ENCODE results near the gene ZNF423.

ZNF423 gene

DNA sequence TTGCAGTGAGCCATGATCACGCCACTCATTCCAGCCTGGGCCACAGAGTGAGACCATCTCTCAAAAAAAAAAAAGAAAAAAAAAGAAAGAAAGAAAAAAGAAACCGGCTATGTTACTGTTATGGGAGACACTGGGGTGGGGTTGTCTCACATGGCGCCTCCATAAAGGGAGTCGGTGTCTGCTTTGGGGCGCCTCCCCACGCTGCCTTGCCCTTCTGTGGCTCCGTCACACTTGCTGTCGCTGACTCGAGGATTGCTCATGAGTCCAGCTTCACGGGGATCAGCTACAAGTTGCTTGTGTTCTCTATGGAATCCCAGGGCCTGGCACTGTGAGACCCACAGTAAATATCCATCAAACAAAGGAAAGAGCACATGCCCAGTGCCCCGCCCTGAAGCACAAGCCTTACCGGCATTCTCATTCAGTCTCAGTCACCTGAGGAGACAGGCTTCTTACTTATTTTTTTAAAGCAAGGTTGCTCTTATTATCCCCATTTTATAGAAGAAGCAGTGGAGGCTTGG lies 40.6 kb upstream of the ZNF423 start:
- no peak overlapping the region for H3K9ac ChIP-seq (ENCODE audit: low read depth, low read length)
- TF ChIP-seq, protein P1, sequence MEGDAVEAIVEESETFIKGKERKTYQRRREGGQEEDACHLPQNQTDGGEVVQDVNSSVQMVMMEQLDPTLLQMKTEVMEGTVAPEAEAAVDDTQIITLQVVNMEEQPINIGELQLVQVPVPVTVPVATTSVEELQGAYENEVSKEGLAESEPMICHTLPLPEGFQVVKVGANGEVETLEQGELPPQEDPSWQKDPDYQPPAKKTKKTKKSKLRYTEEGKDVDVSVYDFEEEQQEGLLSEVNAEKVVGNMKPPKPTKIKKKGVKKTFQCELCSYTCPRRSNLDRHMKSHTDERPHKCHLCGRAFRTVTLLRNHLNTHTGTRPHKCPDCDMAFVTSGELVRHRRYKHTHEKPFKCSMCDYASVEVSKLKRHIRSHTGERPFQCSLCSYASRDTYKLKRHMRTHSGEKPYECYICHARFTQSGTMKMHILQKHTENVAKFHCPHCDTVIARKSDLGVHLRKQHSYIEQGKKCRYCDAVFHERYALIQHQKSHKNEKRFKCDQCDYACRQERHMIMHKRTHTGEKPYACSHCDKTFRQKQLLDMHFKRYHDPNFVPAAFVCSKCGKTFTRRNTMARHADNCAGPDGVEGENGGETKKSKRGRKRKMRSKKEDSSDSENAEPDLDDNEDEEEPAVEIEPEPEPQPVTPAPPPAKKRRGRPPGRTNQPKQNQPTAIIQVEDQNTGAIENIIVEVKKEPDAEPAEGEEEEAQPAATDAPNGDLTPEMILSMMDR (IDR thresholded peaks at IDR 0.05; ENCODE audit: borderline replicate concordance, extremely low read depth, low read length, poor library complexity, severe bottlenecking), result no peak
- TF ChIP-seq EZH2 (IDR thresholded peaks at IDR 0.05; ENCODE audit: borderline replicate concordance, low read depth, low read length, severe bottlenecking), result no peak
- no peaks in the 10 kb centered on the region for H3K36me3 ChIP-seq (ENCODE audit: insufficient read depth, low read length)
- DNase-seq, result no peak
- no peaks in the 10 kb centered on the region for H3K4me1 ChIP-seq (ENCODE audit: insufficient read depth, low read length)
- ATAC-seq (ENCODE audit: insufficient read depth, low read depth), result no peak
- H3K79me2 ChIP-seq (ENCODE audit: insufficient read depth, low read length), result no peaks in the 10 kb centered on the region
- no peak overlapping the region for H3K27ac ChIP-seq (ENCODE audit: low read length)
- no peaks in the 10 kb centered on the region for H4K20me1 ChIP-seq (ENCODE audit: insufficient read depth, low read length)
- no peak overlapping the region for H3K4me3 ChIP-seq (ENCODE audit: low read depth in 1 of 2, low read length in 2 of 2)
- H3K9me3 ChIP-seq (ENCODE audit: insufficient read depth, low read length, severe bottlenecking), result no peaks in the 10 kb centered on the region
- no peak overlapping the region for H3K4me2 ChIP-seq (ENCODE audit: insufficient read depth, low read length)
- H3K27me3 ChIP-seq (ENCODE audit: insufficient read depth, low read length, poor library complexity), result peaks cover 16% of the 10 kb centered on the region
- H2AFZ ChIP-seq (ENCODE audit: low read depth, low read length), result no peak overlapping the region

DNA sequence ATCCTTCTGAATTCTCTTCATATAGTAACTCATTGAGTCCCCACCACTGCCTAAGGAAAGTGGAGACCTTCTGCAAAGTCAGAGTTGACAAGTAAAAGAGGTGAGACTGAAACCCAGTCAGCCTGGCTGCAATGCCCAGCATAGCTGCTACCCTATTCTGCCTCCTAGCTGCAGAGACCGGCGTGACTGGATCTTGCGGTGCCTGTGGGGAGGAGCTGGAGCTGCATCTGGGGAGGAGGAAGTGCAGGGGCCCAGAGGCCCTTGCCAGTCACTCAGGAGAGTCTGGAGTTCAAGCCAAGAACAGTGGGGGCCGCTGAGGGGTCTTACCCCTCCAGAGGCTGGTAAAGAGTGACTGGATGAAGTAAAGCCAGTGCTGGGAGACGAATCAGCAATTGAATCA lies 35.0 kb upstream of the ZNF423 start:
- H3K79me2 ChIP-seq (ENCODE audit: insufficient read depth, low read length), result no peaks in the 10 kb centered on the region
- no peak overlapping the region for H3K27ac ChIP-seq (ENCODE audit: low read length)
- H3K36me3 ChIP-seq (ENCODE audit: insufficient read depth, low read length), result no peaks in the 10 kb centered on the region
- no peak overlapping the region for H2AFZ ChIP-seq (ENCODE audit: low read depth, low read length)
- no peak overlapping the region for H3K4me3 ChIP-seq (ENCODE audit: low read depth in 1 of 2, low read length in 2 of 2)
- H3K9ac ChIP-seq (ENCODE audit: low read depth, low read length), result no peak overlapping the region
- H4K20me1 ChIP-seq (ENCODE audit: insufficient read depth, low read length), result no peaks in the 10 kb centered on the region
- H3K4me1 ChIP-seq (ENCODE audit: insufficient read depth, low read length), result no peaks in the 10 kb centered on the region
- H3K9me3 ChIP-seq (ENCODE audit: insufficient read depth, low read length, severe bottlenecking), result no peaks in the 10 kb centered on the region
- H3K4me2 ChIP-seq (ENCODE audit: insufficient read depth, low read length), result no peak overlapping the region
- H3K27me3 ChIP-seq (ENCODE audit: insufficient read depth, low read length, poor library complexity), result peaks cover 12% of the 10 kb centered on the region
- DNase-seq (peak; percentile 61), ATAC-seq (ENCODE audit: insufficient read depth, low read depth) (peak; percentile 86)
- no peak for TF ChIP-seq EZH2 (IDR thresholded peaks at IDR 0.05; ENCODE audit: borderline replicate concordance, low read depth, low read length, severe bottlenecking)
- TF ChIP-seq, protein P1 (IDR thresholded peaks at IDR 0.05; ENCODE audit: borderline replicate concordance, extremely low read depth, low read length, poor library complexity, severe bottlenecking), result peak; percentile 70

DNA sequence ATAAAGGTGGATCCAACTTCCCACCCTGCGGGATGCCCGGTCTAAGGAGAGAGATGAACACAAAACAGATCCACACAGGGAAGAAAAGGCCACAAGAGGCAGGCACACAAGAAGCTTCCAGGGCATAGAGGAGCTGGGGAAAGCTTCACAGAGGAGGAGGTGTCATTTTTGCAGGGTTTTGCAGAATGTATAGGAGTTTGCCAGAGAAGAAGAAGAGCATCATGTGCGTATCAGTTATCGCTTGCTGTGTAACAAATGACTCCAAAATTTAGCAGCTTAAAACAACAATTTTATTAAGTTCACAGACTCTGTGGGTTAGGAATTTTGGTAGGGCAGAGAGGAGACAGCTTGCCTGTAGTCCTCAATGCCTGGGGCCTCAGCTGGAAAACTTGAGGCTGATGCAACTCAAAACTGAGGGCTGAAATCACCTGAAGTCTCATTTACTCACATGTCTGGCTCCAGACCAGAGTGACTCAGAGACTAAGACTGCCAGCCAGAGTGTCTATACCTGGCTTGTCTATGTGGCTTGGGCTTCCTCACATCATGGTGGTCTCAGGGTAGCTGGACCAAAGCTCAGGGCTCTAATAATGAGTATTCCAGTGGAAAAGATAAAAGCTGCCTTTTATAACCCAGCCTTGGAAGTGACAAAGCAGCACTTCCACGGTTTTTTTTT lies 33.9 kb upstream of the ZNF423 start:
- H3K27me3 ChIP-seq (ENCODE audit: insufficient read depth, low read length, poor library complexity), result peaks cover 12% of the 10 kb centered on the region
- no peak overlapping the region for H3K9ac ChIP-seq (ENCODE audit: low read depth, low read length)
- no peak for ATAC-seq (ENCODE audit: insufficient read depth, low read depth)
- H3K4me1 ChIP-seq (ENCODE audit: insufficient read depth, low read length), result no peaks in the 10 kb centered on the region
- H3K4me3 ChIP-seq (ENCODE audit: low read depth in 1 of 2, low read length in 2 of 2), result no peak overlapping the region
- DNase-seq, result no peak
- no peak overlapping the region for H2AFZ ChIP-seq (ENCODE audit: low read depth, low read length)
- H4K20me1 ChIP-seq (ENCODE audit: insufficient read depth, low read length), result no peaks in the 10 kb centered on the region
- no peaks in the 10 kb centered on the region for H3K9me3 ChIP-seq (ENCODE audit: insufficient read depth, low read length, severe bottlenecking)
- no peaks in the 10 kb centered on the region for H3K36me3 ChIP-seq (ENCODE audit: insufficient read depth, low read length)
- H3K79me2 ChIP-seq (ENCODE audit: insufficient read depth, low read length), result no peaks in the 10 kb centered on the region
- H3K27ac ChIP-seq (ENCODE audit: low read length), result no peak overlapping the region
- no peak for TF ChIP-seq EZH2 (IDR thresholded peaks at IDR 0.05; ENCODE audit: borderline replicate concordance, low read depth, low read length, severe bottlenecking)
- TF ChIP-seq, protein P1 (IDR thresholded peaks at IDR 0.05; ENCODE audit: borderline replicate concordance, extremely low read depth, low read length, poor library complexity, severe bottlenecking), result no peak
- no peak overlapping the region for H3K4me2 ChIP-seq (ENCODE audit: insufficient read depth, low read length)
